Gastroesophageal sphincter (tissue), 3 donors: Measurements from ENCODE around the gene RASSF6.

ENCODE experiments used
- CTCF ChIP-seq, 4 experiments: fragments of 200-600 bp in 2 of 4; fragments of 450-650 bp in 2 of 4; sonication (generic) in 1 of 4; IDR thresholded peaks; one replicate each; pipeline ENCODE4 v1.5.1; 2017 to 2019; ENCODE audit warnings: antibody characterized with exemption in 4 of 4, mild to moderate bottlenecking in 2 of 4, moderate library complexity in 2 of 4
- POLR2A ChIP-seq, 2 donors: fragments of 450-650 bp; IDR thresholded peaks; one replicate each; pipeline ENCODE4 v1.6.1; 2017; ENCODE audit warnings: antibody characterized with exemption in 2 of 2, mild to moderate bottlenecking in 2 of 2, moderate library complexity in 1 of 2
- POLR2AphosphoS5 ChIP-seq: sonication (generic); formaldehyde crosslinking; IDR thresholded peaks from one replicate; pipeline ENCODE4 v1.6.1; 2017; ENCODE audit warnings: antibody characterized with exemption

DNA sequence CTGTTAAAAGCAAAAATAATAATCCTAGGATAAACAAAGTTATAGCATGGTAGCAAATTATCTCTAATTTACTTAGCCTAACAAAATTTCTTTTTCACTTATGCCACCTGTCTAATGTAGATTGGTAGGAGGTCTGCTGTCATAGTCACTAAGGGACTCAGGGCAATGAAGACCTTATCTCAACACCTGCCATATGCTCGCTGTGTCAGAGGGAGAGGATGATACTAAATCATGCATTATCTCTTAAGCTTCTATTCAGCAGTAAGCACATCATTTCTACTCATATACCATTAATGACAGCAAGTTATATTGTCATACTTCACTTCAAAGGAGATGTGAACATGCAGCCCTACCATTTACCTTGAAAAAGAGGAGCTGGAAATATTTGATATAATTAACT, 94.6 kb downstream of the RASSF6 start:
- TF ChIP-seq CTCF (IDR thresholded peaks at IDR 0.05) (no peak), POLR2A (IDR thresholded peaks at IDR 0.05) (no peak), POLR2AphosphoS5 (no peak)
